ENCODE data around the gene PARP15. TPM values are rescaled to one million over a fixed set of nuclear protein-coding genes. Genes with fewer than 3 reads are reported as not detected.
A peak's percentile ranks its signal among the peaks of the same experiment; 100 is the strongest.

The PARP15 gene
- total and polyA plus RNA-seq, 2 of the 4 experiments (the other 2 are of a cell fraction), result 0.10 TPM; not detected in 1

DNA sequence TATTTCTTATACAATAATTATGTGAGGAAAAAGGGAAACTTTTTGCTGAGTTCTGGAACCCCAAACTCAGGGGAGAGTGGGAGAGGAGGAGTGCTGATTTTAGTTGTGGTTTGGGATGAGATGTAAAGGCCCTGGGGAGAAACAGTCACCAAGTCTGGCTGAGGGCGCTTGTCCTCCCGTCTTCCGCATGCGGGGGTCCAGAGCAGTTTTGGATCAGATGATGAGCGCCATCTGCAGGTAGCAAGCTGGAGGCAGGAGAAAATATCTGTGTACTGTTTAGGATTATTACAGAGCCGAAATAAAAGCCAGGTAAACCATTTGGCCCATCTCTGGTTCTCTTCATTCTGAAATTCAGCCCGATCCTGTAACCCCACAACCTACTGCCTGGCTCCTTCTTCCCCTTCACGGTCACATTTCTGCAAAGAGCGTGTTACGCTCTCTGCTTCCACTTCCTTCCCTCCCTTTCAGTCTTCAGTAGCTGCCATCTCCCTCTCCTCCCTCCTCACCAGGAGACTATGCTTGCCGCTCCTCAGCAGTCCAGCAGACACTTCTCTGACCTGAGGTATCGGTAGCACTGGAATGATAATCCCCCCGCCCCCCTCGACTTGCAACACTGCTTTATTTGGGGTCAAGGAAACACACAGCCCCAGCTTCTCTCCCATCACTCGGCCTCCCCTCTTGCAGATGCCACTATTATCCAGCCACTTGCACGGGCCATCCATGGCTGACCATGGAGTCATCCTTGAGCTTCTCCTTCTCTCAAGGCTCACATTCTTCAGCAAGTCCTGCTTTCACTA, 101.8 kb downstream of the PARP15 start:
- ATAC-seq (ENCODE audit: low read depth), result peak; percentile 74
- peaks cover 12 to 17% of the 10 kb centered on the region in 2 experiments for H3K79me1 ChIP-seq (ENCODE audit: low read depth in 1 of 2, low read length in 2 of 2)
- H2BK5ac ChIP-seq (ENCODE audit: low read depth, low read length, poor library complexity, severe bottlenecking), result no peak overlapping the region
- peaks cover 13% of the 10 kb centered on the region for H3K4me1 ChIP-seq (ENCODE audit: control insufficient read depth, insufficient read depth, low read length)
- no peaks in the 10 kb centered on the region for H3K9me3 ChIP-seq (ENCODE audit: control insufficient read depth, insufficient read depth, low read length)
- peak; percentile 79 for DNase-seq
- dilution Hi-C loops (cut with HindIII; ENCODE audit: low sequenced_read_pairs, unreplicated experiment), result no loop called here
- H4K91ac ChIP-seq (ENCODE audit: insufficient read depth, low read depth, low read length), result peak overlapping the region; percentile 24; the same call in 1 of the 2 replicates
- H3K9ac ChIP-seq (ENCODE audit: low read depth, low read length), result peak overlapping the region; percentile 99; the same call in 1 of the 2 replicates
- no peaks in the 10 kb centered on the region for H3K27me3 ChIP-seq (ENCODE audit: control insufficient read depth, insufficient read depth, low read length)
- peak overlapping the region; percentile 69 for H4K5ac ChIP-seq (ENCODE audit: low read depth, low read length)
- H2BK15ac ChIP-seq (ENCODE audit: low read depth, low read length), result peak overlapping the region; percentile 87; the same call in 2 of the 3 replicates
- WGBS, 2 experiments (ENCODE audit: extremely low coverage in 2 of 2, insufficient read length in 1 of 2), result 13% methylated on average over 10 of the region's 16 CpGs; no CpG with 5 or more reads in 1 of the 2 experiments
- H3K4ac ChIP-seq (ENCODE audit: low read depth, low read length), result peak overlapping the region; percentile 45; the same call in 1 of the 2 replicates
- peak overlapping the region; percentile 54; the same call in 1 of the 2 replicates for H2BK120ac ChIP-seq (ENCODE audit: low read depth, low read length)
- peaks cover 4% of the 10 kb centered on the region; the same call in 1 of the 2 replicates for H3K9me1 ChIP-seq (ENCODE audit: insufficient read depth, low read length)
- CTCF ChIA-PET, result interaction anchor here (0.7 to 2.3 kb wide), 7 partner anchors 10 to 221 kb away, joined by 3 to 34 read pairs (median 4); no protein-coding TSS in a partner anchor
- peak overlapping the region; percentile 28 for H3K4me3 ChIP-seq (ENCODE audit: insufficient read depth, low read depth, low read length)
- no peaks in the 10 kb centered on the region for H4K20me1 ChIP-seq (ENCODE audit: insufficient read depth, low read length)
- H3K27ac ChIP-seq (ENCODE audit: insufficient read depth, low read length), result peak overlapping the region; percentile 9; the same call in 1 of the 2 replicates
- H4K8ac ChIP-seq (ENCODE audit: low read depth in 2 of 2, low read length in 2 of 2), result peak overlapping the region; percentile 55 to 90
- intact Hi-C loops (cut with micrococcal nuclease), result loop anchor here (1.0 to 5.0 kb wide), 6 partner anchors 115 to 1133 kb away; partner anchors contain the start of genes DTX3L and PARP9
- peak overlapping the region; percentile 60; the same call in 1 of the 2 replicates for H2BK20ac ChIP-seq (ENCODE audit: low read depth, low read length)
- H3K36me3 ChIP-seq (ENCODE audit: control insufficient read depth, insufficient read depth, low read length), result no peaks in the 10 kb centered on the region
- H2AK9ac ChIP-seq (replicated peaks; ENCODE audit: low read depth, low read length, poor library complexity), result peak overlapping the region; percentile 68
- 0 out of 2 replicates have a peak overlapping the region, but pooled peaks have one; percentile 3 for H3K14ac ChIP-seq (replicated peaks; ENCODE audit: low read depth, low read length)
- H3K4me2 ChIP-seq (ENCODE audit: low read depth, low read length), result peak overlapping the region; percentile 81
- in situ Hi-C loops (cut with MboI; ENCODE audit: low sequenced_read_pairs), result loop anchor here (5.0 to 10.0 kb wide), 3 partner anchors 122 to 284 kb away; no protein-coding TSS in a partner anchor
- no peak overlapping the region for H3K56ac ChIP-seq (ENCODE audit: extremely low read depth, insufficient read depth, low read length)
- peak overlapping the region; percentile 93 for H2AFZ ChIP-seq (replicated peaks; ENCODE audit: low read length, poor library complexity)
- no peak overlapping the region for H3K18ac ChIP-seq (ENCODE audit: low read depth, low read length)
- peak overlapping the region; percentile 85 for H3K23ac ChIP-seq (ENCODE audit: low read depth, low read length)
- BruUV-seq (replicated peaks), result no TSS peak
- TF ChIP-seq USF2 (IDR thresholded peaks at IDR 0.05; ENCODE audit: low read depth, low read length) (no peak), SMC3 (IDR thresholded peaks at IDR 0.05; ENCODE audit: low read depth, low read length) (peak; percentile 89), MXI1 (IDR thresholded peaks at IDR 0.05; ENCODE audit: borderline replicate concordance, low read depth, low read length) (no peak), RFX5 (IDR thresholded peaks at IDR 0.05; ENCODE audit: low read depth, low read length) (no peak), RAD21 (IDR thresholded peaks at IDR 0.05; ENCODE audit: low read length) (peak; percentile 87), MAFK (IDR thresholded peaks at IDR 0.05; ENCODE audit: low read depth, low read length) (no peak), MAZ (IDR thresholded peaks at IDR 0.05; ENCODE audit: borderline replicate concordance, low read depth, low read length) (0 out of 2 replicates have a peak, but pooled peaks have one; percentile 23), NFE2L2 (IDR thresholded peaks at IDR 0.05; ENCODE audit: low read depth, low read length) (no peak), RCOR1 (IDR thresholded peaks at IDR 0.05; ENCODE audit: insufficient replicate concordance, low read length) (no peak)
- TF ChIP-seq, protein P1, sequence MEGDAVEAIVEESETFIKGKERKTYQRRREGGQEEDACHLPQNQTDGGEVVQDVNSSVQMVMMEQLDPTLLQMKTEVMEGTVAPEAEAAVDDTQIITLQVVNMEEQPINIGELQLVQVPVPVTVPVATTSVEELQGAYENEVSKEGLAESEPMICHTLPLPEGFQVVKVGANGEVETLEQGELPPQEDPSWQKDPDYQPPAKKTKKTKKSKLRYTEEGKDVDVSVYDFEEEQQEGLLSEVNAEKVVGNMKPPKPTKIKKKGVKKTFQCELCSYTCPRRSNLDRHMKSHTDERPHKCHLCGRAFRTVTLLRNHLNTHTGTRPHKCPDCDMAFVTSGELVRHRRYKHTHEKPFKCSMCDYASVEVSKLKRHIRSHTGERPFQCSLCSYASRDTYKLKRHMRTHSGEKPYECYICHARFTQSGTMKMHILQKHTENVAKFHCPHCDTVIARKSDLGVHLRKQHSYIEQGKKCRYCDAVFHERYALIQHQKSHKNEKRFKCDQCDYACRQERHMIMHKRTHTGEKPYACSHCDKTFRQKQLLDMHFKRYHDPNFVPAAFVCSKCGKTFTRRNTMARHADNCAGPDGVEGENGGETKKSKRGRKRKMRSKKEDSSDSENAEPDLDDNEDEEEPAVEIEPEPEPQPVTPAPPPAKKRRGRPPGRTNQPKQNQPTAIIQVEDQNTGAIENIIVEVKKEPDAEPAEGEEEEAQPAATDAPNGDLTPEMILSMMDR (conservative IDR thresholded peaks at IDR 0.05; ENCODE audit: low read depth, low read length), result peak; percentile 89
- TF ChIP-seq, protein P2, sequence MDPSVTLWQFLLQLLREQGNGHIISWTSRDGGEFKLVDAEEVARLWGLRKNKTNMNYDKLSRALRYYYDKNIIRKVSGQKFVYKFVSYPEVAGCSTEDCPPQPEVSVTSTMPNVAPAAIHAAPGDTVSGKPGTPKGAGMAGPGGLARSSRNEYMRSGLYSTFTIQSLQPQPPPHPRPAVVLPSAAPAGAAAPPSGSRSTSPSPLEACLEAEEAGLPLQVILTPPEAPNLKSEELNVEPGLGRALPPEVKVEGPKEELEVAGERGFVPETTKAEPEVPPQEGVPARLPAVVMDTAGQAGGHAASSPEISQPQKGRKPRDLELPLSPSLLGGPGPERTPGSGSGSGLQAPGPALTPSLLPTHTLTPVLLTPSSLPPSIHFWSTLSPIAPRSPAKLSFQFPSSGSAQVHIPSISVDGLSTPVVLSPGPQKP (IDR thresholded peaks at IDR 0.05; ENCODE audit: borderline replicate concordance, low read depth, low read length), result no peak
- POLR2A ChIA-PET (ENCODE audit: unreplicated experiment), result interaction anchor here (0.9 kb wide), 1 partner anchor 118 kb away, joined by 3 read pairs; no protein-coding TSS in a partner anchor
- no peak overlapping the region for H2AK5ac ChIP-seq (ENCODE audit: low read depth, low read length)
